Activated naive CD8-positive, alpha-beta T cell treated with anti-CD3 and anti-CD28 coated beads, Interleukin-2, amount 10 ng/mL, durations not matched to agents 7 days and 5 days (primary cell): ENCODE data around the gene RTN4. TPM values are rescaled to one million over a fixed set of nuclear protein-coding genes. Genes with fewer than 3 reads are reported as not detected.
A peak's percentile ranks its signal among the peaks of the same experiment; 100 is the strongest.
"Not testable (repeated sequence)": the region's sequence is repeated elsewhere in the genome, so short reads cannot be mapped to it uniquely, and the experiment has no call there.

ENCODE experiments used
- ATAC-seq: fragments of 150-1000 bp; cut with Tn5 transposase; one replicate; pipeline ENCODE4 v1.10.0; 2021; ENCODE audit warnings: low read depth, moderate library complexity
- POLR2A ChIA-PET: fragments of 350-600 bp; sonication (Branson Sonifier 250); formaldehyde crosslinking; loops from one replicate; lab custom pipeline; 2021; ENCODE audit warnings: antibody characterized with exemption; lab: Charles Lee
- DNase-seq: peaks from one replicate; pipeline ENCODE4 v3.0.0; 2021
- H3K27ac Mint-ChIP-seq: one replicate; pipeline ENCODE4 v1.8.0; 2022; ENCODE audit warnings: mild to moderate bottlenecking, mixed read lengths
- H3K27me3 Mint-ChIP-seq: one replicate; pipeline ENCODE4 v1.8.0; 2022; ENCODE audit warnings: mild to moderate bottlenecking, moderate library complexity, mixed read lengths
- H3K36me3 Mint-ChIP-seq: one replicate; pipeline ENCODE4 v1.8.0; 2021; ENCODE audit warnings: mild to moderate bottlenecking, mixed read lengths
- H3K4me1 Mint-ChIP-seq: one replicate; pipeline ENCODE4 v1.8.0; 2021; ENCODE audit warnings: mixed read lengths
- H3K4me3 Mint-ChIP-seq: one replicate; pipeline ENCODE4 v1.8.0; 2022; ENCODE audit warnings: mild to moderate bottlenecking, moderate library complexity, mixed read lengths
- H3K9me3 Mint-ChIP-seq: one replicate; pipeline ENCODE4 v1.8.0; 2021; ENCODE audit warnings: mixed read lengths
- total RNA-seq, 2 experiments: library from RNA; stranded (reverse); gene quantifications; one replicate each; pipeline ENCODE4 v1.2.3, GENCODE V29; 2021

Gene RTN4, protein sequence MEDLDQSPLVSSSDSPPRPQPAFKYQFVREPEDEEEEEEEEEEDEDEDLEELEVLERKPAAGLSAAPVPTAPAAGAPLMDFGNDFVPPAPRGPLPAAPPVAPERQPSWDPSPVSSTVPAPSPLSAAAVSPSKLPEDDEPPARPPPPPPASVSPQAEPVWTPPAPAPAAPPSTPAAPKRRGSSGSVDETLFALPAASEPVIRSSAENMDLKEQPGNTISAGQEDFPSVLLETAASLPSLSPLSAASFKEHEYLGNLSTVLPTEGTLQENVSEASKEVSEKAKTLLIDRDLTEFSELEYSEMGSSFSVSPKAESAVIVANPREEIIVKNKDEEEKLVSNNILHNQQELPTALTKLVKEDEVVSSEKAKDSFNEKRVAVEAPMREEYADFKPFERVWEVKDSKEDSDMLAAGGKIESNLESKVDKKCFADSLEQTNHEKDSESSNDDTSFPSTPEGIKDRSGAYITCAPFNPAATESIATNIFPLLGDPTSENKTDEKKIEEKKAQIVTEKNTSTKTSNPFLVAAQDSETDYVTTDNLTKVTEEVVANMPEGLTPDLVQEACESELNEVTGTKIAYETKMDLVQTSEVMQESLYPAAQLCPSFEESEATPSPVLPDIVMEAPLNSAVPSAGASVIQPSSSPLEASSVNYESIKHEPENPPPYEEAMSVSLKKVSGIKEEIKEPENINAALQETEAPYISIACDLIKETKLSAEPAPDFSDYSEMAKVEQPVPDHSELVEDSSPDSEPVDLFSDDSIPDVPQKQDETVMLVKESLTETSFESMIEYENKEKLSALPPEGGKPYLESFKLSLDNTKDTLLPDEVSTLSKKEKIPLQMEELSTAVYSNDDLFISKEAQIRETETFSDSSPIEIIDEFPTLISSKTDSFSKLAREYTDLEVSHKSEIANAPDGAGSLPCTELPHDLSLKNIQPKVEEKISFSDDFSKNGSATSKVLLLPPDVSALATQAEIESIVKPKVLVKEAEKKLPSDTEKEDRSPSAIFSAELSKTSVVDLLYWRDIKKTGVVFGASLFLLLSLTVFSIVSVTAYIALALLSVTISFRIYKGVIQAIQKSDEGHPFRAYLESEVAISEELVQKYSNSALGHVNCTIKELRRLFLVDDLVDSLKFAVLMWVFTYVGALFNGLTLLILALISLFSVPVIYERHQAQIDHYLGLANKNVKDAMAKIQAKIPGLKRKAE
- total RNA-seq = 10 to 100 TPM; 82.2 to 88.2 TPM

- H3K4me3 Mint-ChIP-seq = peak within 1 kb of the TSS; percentile 100
- peak within 1 kb of the TSS; percentile 100 for H3K27ac Mint-ChIP-seq
- POLR2A ChIA-PET = interaction anchor here (0.7 to 2.7 kb wide), 19 partner anchors 9 to 491 kb away, joined by 3 to 25 read pairs (median 4); partner anchors contain the start of genes CLHC1 and RPS27A
- DNase-seq (peak; percentile 95), ATAC-seq (peak; percentile 92)
- H3K4me1 Mint-ChIP-seq = peaks cover 41% of the 10 kb centered on the region
- no peaks in the 10 kb centered on the region for H3K27me3 Mint-ChIP-seq
- H3K9me3 Mint-ChIP-seq = no peaks in the 10 kb centered on the region
- peaks cover 7% of the 10 kb centered on the region for H3K36me3 Mint-ChIP-seq
These were observed at the start of gene RTN4 for GRCh38 chr2:55050100-55050994. RTN4 (minus strand) TSS chr2:55050451; CDS start chr2:55050300, 151 bp downstream.

- Mint-ChIP-seq H3K27me3 (no peaks in the 10 kb centered on the region), H3K36me3 (no peaks in the 10 kb centered on the region), H3K9me3 (peaks cover 2% of the 10 kb centered on the region), H3K4me1 (peaks cover 7% of the 10 kb centered on the region), H3K27ac (peak overlapping the region; percentile 59), H3K4me3 (no peak overlapping the region)
- DNase-seq = no peak
- POLR2A ChIA-PET = no interaction called here
- no peak for ATAC-seq
These were observed 49.2 kb upstream of the RTN4 start for GRCh38 chr2:55099493-55099877.

GRCh38 chr2:55097461-55098410 is 47.5 kb upstream of the RTN4 start:
- Mint-ChIP-seq H3K4me1 (peaks cover 11% of the 10 kb centered on the region), H3K4me3 (no peak overlapping the region), H3K27me3 (no peaks in the 10 kb centered on the region), H3K36me3 (no peaks in the 10 kb centered on the region), H3K9me3 (peaks cover 2% of the 10 kb centered on the region), H3K27ac (no peak overlapping the region)
- DNase-seq (no peak), ATAC-seq (no peak)
- POLR2A ChIA-PET = interaction anchor here (1.0 kb wide), 1 partner anchor 18 kb away, joined by 3 read pairs; no protein-coding TSS in a partner anchor

DNA sequence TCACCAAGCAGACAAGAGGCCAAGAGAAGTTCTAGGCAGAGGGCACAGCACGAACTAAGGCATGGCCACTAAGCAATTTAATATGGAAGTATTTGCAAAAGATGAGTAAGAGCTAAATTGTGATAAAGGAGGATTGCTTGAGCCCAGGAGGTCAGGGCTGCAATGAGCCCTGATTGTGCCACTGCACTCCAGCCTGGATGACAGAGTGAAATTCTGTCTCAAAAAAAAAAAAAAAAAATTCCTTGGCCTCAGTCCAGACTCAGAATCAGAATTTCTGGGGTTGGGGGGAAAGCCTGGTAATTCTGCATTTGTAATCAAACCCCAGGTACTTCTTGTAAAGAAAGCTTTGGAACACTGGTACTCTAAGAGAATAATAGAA is 46.8 kb upstream of the RTN4 start:
- no peaks in the 10 kb centered on the region for H3K36me3 Mint-ChIP-seq
- H3K9me3 Mint-ChIP-seq = peaks cover 2% of the 10 kb centered on the region
- no peaks in the 10 kb centered on the region for H3K27me3 Mint-ChIP-seq
- peaks cover 13% of the 10 kb centered on the region for H3K4me1 Mint-ChIP-seq
- no peak overlapping the region for H3K4me3 Mint-ChIP-seq
- H3K27ac Mint-ChIP-seq = no peak overlapping the region
- POLR2A ChIA-PET = interaction anchor here (1.0 kb wide), 1 partner anchor 18 kb away, joined by 3 read pairs; no protein-coding TSS in a partner anchor
- DNase-seq (no peak), ATAC-seq (no peak)

DNA sequence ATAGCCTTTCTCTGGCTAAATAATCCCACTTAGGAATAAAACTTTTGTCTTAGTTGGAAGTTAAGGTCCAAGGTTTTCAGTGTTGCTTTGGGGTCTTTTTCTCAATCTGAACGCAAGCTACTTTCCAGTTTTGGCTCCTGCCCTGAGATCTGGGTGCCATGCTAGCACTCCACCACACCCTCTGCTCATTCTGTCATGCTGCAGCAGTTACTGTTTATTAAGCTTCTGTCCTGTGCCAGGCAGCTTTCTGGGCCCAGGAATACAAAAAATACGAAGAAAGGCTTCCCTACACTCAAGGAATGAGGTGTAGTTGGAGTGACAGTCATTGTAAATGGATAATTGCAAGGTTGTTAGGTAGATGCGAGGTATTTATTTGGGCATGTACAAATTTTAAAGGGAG is 46.3 kb upstream of the RTN4 start:
- ATAC-seq (no peak), DNase-seq (no peak)
- no peak overlapping the region for H3K27ac Mint-ChIP-seq
- no peaks in the 10 kb centered on the region for H3K36me3 Mint-ChIP-seq
- H3K4me1 Mint-ChIP-seq = peaks cover 13% of the 10 kb centered on the region
- peaks cover 2% of the 10 kb centered on the region for H3K9me3 Mint-ChIP-seq
- POLR2A ChIA-PET = no interaction called here
- H3K4me3 Mint-ChIP-seq = no peak overlapping the region
- H3K27me3 Mint-ChIP-seq = no peaks in the 10 kb centered on the region

DNA sequence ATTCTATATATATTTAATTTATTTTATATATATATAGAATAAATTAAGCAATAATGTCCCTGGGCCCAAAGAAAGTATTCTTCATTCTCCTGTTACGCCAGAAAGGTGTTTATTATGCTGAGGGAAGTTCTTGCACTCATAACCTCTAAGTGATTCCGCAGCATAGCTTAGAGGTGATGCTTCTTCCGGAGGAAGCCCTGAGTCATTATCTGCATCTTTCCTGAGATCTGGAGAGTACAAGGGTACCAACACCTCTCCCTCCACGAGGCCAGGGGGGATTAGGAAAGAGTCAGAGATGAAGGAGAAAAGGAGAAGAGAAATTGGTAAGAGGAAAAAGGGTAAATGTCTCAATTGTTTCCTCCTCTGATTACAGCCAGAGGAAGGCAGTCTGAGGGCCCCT is 43.1 kb upstream of the RTN4 start:
- Mint-ChIP-seq H3K4me1 (peaks cover 6% of the 10 kb centered on the region), H3K27ac (peak overlapping the region; percentile 35), H3K4me3 (no peak overlapping the region), H3K9me3 (no peaks in the 10 kb centered on the region), H3K27me3 (peaks cover 2% of the 10 kb centered on the region), H3K36me3 (no peaks in the 10 kb centered on the region)
- ATAC-seq = no peak
- POLR2A ChIA-PET = no interaction called here
- DNase-seq = no peak

DNA sequence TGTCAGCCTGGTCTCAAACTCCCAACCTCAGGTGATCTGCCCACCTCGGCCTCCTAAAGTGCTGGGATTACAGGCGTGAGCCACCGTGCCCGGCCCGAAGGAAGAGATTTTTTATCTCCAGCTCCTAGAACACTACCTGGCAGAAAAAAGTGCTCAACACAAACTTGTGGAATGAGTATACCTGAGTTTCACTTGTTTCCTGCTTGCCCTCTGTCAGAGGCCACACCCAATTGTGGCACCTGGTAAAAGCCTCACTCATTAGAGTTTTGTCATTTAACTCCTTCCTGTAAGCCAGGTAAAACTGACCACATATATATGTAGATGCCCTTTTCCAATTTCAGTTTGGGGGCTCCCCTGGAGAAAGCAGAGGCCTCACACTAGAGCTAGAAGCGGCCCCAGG is 42.2 kb upstream of the RTN4 start:
- H3K27ac Mint-ChIP-seq = no peak overlapping the region
- no peak overlapping the region for H3K4me3 Mint-ChIP-seq
- POLR2A ChIA-PET = no interaction called here
- no peaks in the 10 kb centered on the region for H3K36me3 Mint-ChIP-seq
- DNase-seq (no peak), ATAC-seq (no peak)
- peaks cover 6% of the 10 kb centered on the region for H3K4me1 Mint-ChIP-seq
- peaks cover 3% of the 10 kb centered on the region for H3K27me3 Mint-ChIP-seq
- no peaks in the 10 kb centered on the region for H3K9me3 Mint-ChIP-seq

DNA sequence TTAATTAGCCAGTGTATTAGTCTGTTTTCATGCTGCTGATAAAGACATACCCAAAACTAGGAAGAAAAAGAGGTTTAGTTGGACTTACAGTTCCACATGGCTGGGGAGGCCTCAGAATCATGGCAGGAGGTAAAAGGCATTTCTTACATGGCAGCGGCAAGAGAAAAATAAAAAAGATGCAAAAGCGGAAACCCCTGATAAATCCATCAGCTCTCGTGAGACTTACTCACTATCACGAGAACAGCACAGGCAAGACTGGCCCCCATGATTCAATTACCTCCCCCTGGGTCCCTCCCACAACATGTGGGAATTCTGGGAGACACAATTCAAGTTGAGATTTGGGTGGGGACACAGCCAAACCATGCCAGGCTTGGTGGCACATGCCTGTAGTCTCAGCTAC is 41.4 kb upstream of the RTN4 start:
- H3K9me3 Mint-ChIP-seq, DNase-seq, H3K4me1 Mint-ChIP-seq, H3K27me3 Mint-ChIP-seq, ATAC-seq, POLR2A ChIA-PET, H3K27ac Mint-ChIP-seq, H3K36me3 Mint-ChIP-seq, H3K4me3 Mint-ChIP-seq: not testable (repeated sequence)

- no peaks in the 10 kb centered on the region for H3K9me3 Mint-ChIP-seq
- no peaks in the 10 kb centered on the region for H3K36me3 Mint-ChIP-seq
- H3K4me3 Mint-ChIP-seq = no peak overlapping the region
- no peak for DNase-seq
- H3K27ac Mint-ChIP-seq = no peak overlapping the region
- ATAC-seq = no peak
- H3K4me1 Mint-ChIP-seq = peaks cover 6% of the 10 kb centered on the region
- H3K27me3 Mint-ChIP-seq = peaks cover 3% of the 10 kb centered on the region
- POLR2A ChIA-PET = no interaction called here
These were observed 40.5 kb upstream of the RTN4 start for GRCh38 chr2:55090702-55091101.

- ATAC-seq (no peak), DNase-seq (no peak)
- H3K4me3 Mint-ChIP-seq = no peak overlapping the region
- no peak overlapping the region for H3K27ac Mint-ChIP-seq
- peaks cover 6% of the 10 kb centered on the region for H3K4me1 Mint-ChIP-seq
- no peaks in the 10 kb centered on the region for H3K9me3 Mint-ChIP-seq
- no peaks in the 10 kb centered on the region for H3K36me3 Mint-ChIP-seq
- POLR2A ChIA-PET = no interaction called here
- H3K27me3 Mint-ChIP-seq = peaks cover 3% of the 10 kb centered on the region
These were observed 39.5 kb upstream of the RTN4 start for GRCh38 chr2:55089726-55090125.

- no peak overlapping the region for H3K4me3 Mint-ChIP-seq
- peaks cover 3% of the 10 kb centered on the region for H3K27me3 Mint-ChIP-seq
- H3K27ac Mint-ChIP-seq = no peak overlapping the region
- H3K36me3 Mint-ChIP-seq = no peaks in the 10 kb centered on the region
- ATAC-seq (no peak), DNase-seq (no peak)
- no peaks in the 10 kb centered on the region for H3K9me3 Mint-ChIP-seq
- POLR2A ChIA-PET = no interaction called here
- H3K4me1 Mint-ChIP-seq = peaks cover 4% of the 10 kb centered on the region
These were observed 38.1 kb upstream of the RTN4 start for GRCh38 chr2:55088400-55088799.

- ATAC-seq = no peak
- Mint-ChIP-seq H3K9me3 (no peaks in the 10 kb centered on the region), H3K27me3 (peaks cover 3% of the 10 kb centered on the region), H3K36me3 (no peaks in the 10 kb centered on the region), H3K4me1 (peaks cover 2% of the 10 kb centered on the region), H3K4me3 (no peak overlapping the region), H3K27ac (no peak overlapping the region)
- DNase-seq = no peak
- POLR2A ChIA-PET = no interaction called here
These were observed 37.7 kb upstream of the RTN4 start for GRCh38 chr2:55087936-55088335.
